Activated effector memory CD4-positive, alpha-beta T cell treated with anti-CD3 and anti-CD28 coated beads, Interleukin-2, amount 50 U/mL, for 16 hours (primary cell): ENCODE measurements around the gene ARID3A.
A peak's percentile ranks its signal among the peaks of the same experiment; 100 is the strongest.
"Not testable (repeated sequence)": the region's sequence is repeated elsewhere in the genome, so short reads cannot be mapped to it uniquely, and the experiment has no call there.

Experiments used
- DNase-seq: peaks from one replicate; pipeline ENCODE4 v3.0.0-alpha.2; 2020

The ARID3A gene

DNA sequence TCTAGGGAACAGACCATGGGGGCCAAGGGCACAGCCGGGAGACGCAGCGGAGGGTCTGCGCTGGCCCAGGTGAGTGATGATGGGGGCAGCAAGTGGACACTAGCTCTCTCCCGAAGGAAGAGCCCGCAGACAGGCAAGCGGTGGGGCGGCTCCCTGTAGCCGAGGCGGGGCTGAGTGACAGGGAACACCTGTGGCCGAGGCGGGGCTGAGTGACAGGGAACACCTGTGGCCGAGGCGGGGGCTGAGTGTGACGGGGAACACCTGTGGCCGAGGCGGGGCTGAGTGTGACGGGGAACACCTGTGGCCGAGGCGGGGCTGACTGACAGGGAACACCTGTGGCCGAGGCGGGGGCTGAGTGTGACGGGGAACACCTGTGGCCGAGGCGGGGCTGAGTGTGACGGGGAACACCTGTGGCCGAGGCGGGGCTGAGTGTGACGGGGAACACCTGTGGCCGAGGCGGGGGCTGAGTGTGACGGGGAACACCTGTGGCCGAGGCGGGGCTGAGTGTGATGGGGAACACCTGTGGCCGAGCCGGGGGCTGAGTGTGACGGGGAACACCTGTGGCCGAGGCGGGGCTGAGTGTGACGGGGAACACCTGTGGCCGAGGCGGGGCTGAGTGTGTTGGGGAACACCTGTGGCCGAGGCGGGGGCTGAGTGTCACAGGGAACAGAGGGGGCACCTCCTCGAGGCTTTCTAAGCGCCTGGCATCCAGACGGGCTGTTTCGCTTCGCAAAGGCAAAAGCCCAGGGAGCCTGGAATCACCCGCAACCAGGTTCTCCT lies 34.2 kb upstream of the ARID3A start:
- DNase-seq, result not testable (repeated sequence)

DNA sequence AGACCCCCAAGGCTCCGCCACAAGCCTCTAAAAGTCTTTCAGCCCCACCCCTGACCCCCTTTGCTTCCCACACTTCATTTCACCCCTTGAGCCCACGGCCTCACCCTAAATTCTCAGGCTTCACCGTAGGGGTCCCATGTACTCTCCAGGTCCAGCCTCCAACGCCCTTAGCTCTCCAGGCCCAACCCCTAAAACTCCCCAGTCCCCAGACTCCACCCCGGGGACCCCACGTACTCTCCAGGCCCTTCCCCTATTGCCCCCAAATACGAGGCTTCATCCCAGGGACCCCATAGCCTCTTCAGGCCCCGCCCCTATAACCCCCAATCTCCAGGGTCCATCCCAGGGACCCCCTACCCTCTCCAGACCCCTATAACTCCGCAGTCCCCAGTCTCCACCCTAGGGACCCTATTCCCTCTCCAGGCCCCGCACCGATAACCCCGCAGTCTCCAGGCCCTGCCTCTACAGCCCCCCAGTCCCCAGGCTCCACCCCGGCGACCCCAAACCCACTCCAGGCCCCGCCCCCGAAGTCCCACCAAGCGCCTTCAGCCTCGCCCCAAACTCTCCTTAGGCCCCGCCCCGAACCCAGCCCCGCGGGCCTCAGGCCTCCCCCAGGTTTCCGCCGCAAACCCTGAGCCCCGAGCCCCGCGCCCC lies 33.5 kb upstream of the ARID3A start:
- DNase-seq, result no peak

GRCh38 chr19:892894-893689 lies 32.7 kb upstream of the ARID3A start, which contains the start of the genes MED16 and RNU6-9:
TSS of gene MED16 (minus strand) at chr19:893187. CDS start at chr19:891131, 2,056 bp downstream.
TSS of gene RNU6-9 (plus strand) at chr19:893484.
- peak; percentile 95 for DNase-seq

GRCh38 chr19:896434-896833 lies 29.4 kb upstream of the ARID3A start:
- no peak for DNase-seq

- DNase-seq, result no peak
Observed at GRCh38 chr19:896999-897398, 28.8 kb upstream of the ARID3A start.

DNA sequence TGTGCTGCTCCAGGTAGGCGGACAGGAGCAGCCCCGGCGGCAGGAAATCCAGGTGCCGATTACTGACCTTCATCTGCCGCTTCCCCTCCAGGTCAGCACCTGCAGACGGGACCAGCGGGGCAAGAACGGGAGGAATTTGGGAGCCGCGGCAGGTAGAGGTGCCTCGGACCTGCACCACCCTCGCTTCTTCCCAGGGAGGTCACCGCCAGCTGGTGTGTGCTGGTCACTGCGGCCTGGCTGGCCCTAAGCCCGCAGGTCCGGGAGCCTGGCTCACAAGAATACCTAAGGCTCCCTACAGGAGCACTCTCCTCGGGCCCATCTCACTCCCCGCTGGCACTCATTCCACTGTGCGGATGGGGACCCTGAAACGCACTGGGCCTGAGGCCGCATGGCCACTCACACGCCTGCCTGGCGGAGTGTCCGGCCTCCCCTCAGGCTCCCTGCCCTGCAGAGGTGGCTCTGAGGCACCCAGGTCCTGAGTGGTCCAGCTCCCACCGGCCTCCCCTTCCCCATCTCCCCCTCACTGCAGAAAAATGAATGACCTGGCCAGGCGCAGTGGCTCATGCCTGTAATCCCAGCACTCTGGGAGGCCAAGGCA lies 28.3 kb upstream of the ARID3A start:
- DNase-seq, result no peak

GRCh38 chr19:898663-899062 lies 27.2 kb upstream of the ARID3A start:
- DNase-seq, result no peak

- DNase-seq, result no peak
Observed at GRCh38 chr19:899336-900042, 26.3 kb upstream of the ARID3A start.

- no peak for DNase-seq
Observed at GRCh38 chr19:900043-900301, 25.9 kb upstream of the ARID3A start.

DNA sequence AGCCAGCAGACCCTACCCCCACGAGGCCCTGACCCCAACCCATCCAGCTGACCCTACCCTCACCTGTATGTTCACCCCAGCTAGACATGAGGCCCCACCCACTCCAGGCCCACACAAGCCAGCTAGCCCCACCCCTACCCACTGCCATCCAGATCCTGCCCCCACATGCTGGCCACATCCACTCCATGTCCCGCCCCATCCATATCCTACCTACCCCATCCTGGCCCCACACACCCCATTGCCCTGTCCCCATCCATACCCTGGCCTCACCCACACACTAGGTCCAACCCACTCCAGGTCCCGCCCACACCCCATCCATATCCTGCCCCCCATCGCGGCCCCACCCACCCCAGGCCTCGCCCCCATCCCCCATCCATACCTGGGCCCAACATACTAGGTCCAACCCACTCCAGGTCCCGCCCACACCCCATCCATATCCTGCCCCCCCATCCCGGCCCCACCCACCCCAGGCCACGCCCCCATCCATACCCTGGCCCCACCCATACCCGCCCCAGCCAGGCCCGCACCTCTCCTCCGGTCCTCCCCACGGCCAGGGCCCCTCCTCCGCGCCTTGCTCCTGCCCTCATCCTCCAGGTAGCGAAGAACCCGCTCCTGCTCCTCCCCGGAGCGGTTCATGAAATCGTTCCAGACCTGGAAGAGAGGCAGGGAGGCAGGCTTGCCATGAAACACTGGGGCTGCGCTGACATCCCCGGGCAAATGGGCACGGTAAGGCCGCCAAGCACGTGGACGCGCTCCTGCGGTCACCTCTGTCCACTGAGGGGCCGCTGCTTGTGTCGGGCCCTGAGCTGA lies 25.3 kb upstream of the ARID3A start:
- no peak for DNase-seq

DNA sequence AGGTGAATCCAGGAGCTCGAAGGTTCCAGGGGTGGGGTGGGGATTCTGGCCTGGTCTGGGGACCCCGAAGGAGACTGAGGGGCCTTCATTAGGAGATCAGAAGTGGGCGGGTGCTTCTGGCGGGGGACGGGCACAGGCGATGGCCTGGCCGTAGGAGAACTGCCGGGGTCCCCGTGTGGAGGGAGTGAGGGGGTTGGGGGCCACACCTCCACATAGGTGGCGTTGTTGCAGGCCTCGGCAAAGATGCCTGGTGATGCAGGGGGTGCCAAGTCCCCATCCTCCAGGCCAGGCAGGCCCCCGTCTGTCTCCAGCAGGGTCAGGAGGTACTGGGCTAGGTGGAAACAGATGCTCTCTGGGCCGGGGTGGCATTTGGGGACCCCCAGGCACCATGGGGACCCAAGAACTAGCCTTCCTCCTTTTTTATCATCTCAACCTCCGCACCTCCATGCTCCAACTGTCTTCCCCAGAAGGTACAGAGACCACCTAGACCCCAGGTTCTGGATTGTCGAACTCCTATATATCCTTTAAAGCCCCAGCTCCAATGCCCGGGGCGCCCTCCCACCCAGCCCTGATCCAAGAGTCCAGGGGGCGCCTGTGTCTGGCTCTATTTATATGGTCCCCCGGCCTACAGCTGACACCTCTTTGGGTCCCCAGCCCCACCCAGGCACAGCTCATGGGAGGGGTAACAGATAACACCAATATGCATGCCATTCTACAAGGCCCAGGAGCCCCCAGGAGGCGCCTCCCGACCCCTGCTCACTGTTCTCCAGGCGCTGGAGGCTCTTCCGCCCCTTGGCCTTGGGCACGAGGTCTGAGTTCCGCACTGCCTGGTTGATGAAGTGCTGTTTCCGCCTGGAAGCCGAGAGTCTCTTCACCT lies 24.4 kb upstream of the ARID3A start:
- DNase-seq, result no peak

GRCh38 chr19:902093-902370 lies 23.8 kb upstream of the ARID3A start:
- no peak for DNase-seq

GRCh38 chr19:902446-903226 lies 23.2 kb upstream of the ARID3A start:
- DNase-seq, result no peak

DNA sequence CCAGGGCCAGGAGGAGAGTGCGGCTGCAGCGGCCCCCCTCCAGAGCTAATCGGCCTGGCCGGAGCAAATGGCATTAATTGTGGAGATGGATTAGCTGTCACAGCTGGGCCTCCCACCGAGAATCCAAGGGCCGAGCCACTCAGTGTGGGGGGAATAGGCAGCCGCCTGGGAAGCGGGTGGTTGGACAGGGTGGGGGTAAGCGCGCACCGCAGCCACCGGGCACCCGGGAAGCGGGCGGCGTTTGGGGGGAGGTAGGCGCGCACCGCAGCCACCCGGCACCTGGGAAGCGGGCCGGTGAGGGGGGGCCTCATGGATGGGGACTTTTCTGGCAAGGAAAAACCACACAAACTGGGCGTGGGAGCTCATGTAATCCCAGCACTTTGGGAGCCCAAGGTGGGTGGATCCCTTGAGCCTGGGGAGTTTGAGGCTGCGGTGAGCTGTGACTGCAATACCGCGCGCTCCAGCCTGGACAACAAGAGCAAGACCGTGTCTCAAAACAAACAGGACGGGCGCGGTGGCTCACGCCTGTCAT lies 22.5 kb upstream of the ARID3A start:
- no peak for DNase-seq

- no peak for DNase-seq
Observed at GRCh38 chr19:904545-904944, 21.3 kb upstream of the ARID3A start.

GRCh38 chr19:906480-906879 lies 19.4 kb upstream of the ARID3A start:
- DNase-seq, result no peak

- DNase-seq, result no peak
Observed at GRCh38 chr19:907183-907853, 18.5 kb upstream of the ARID3A start.

DNA sequence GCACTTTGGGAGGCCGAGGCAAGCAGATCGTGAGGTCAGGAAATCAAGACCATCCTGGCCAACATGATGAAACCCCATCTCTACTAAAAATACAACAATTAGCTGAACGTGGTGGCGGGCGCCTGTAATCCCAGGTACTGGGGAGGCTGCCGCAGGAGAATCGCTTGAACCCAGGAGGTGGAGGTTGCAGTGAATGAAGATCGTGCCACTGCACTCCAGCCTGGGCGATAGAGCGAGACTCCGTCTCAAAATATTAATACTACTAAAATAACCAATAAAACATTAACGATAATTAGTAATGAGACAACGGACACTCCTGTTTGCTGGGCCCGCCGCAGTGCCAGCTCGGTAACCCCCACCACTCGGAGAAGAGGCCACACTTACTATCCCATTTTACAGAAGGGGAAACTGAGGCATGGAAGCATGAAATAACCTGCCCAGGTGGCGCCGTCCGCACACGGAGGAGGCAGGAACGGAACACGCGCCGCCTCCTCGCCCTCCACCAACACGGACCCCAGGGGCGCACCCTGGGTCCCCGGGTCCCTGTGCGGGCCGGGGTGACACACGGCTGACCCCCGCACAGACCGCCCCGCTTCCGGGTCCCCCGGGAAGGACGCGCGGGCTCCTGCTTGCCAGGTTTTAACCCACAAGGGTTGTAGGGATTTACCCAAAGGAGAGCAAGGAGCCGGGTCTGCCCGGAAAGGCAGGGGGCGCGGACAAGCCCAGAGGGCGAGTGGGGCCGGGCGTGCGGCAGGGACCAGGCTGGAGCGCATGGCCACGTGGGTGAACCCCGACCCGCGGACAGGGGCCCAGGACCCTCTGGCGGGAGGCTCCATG lies 14.4 kb upstream of the ARID3A start:
- no peak for DNase-seq
